DOHH2 (cell line): ENCODE results near the gene BRD7.

Experiments used
- CTCF ChIP-seq: fragments of 200-600 bp; sonication (generic); IDR thresholded peaks from one replicate; pipeline ENCODE4 v1.5.1; 2014; ENCODE audit warnings: antibody characterized with exemption, mild to moderate bottlenecking, low read depth, low read length; ENCODE audit not compliant: poor library complexity, severe bottlenecking
- EZH2phosphoT487 ChIP-seq: fragments of 200-600 bp; sonication (generic); IDR thresholded peaks from 2 replicates; pipeline ENCODE4 v1.6.1; 2017; ENCODE audit warnings: borderline replicate concordance, mild to moderate bottlenecking, antibody characterized with exemption, low read length, moderate library complexity, mixed read lengths

- TF ChIP-seq CTCF (no peak), EZH2phosphoT487 (no peak)
Observed at GRCh38 chr16:50360033-50360778, 8.6 kb downstream of the BRD7 start.
